Mesenchymal stem cell (in vitro differentiated cells and primary cell): ENCODE results near the gene ZNF691.

Experiments used
- DNase-seq: peaks from one replicate; pipeline ENCODE4 v3.0.0-alpha.2; 2013
- H2AFZ ChIP-seq: one replicate; pipeline ENCODE4 v1.6.1; 2013; ENCODE audit warnings: low read depth, mild to moderate bottlenecking, control low read depth, inconsistent platforms, low read length, moderate library complexity
- H2AK5ac ChIP-seq: 2 replicates; pipeline ENCODE4 v1.6.1; 2013; ENCODE audit warnings: low read length, moderate library complexity, mild to moderate bottlenecking, inconsistent platforms; ENCODE audit not compliant: severe bottlenecking
- H2BK120ac ChIP-seq: one replicate; pipeline ENCODE4 v1.6.1; 2013; ENCODE audit warnings: low read depth, mild to moderate bottlenecking, inconsistent platforms, low read length, moderate library complexity
- H2BK12ac ChIP-seq, 2 experiments: one replicate each; pipeline ENCODE4 v1.6.1; 2013; ENCODE audit warnings: inconsistent platforms in 2 of 2, low read length in 2 of 2, mild to moderate bottlenecking in 2 of 2, moderate library complexity in 2 of 2, control low read depth in 1 of 2
- H2BK15ac ChIP-seq: one replicate; pipeline ENCODE4 v1.6.1; 2013; ENCODE audit warnings: mild to moderate bottlenecking, low read depth, inconsistent platforms; ENCODE audit not compliant: poor library complexity, severe bottlenecking
- H2BK5ac ChIP-seq: 2 replicates; pipeline ENCODE4 v1.6.1; 2013; ENCODE audit warnings: low read depth, mild to moderate bottlenecking, low read length, control low read depth, inconsistent platforms; ENCODE audit not compliant: poor library complexity, severe bottlenecking
- H3K14ac ChIP-seq, 2 experiments: one replicate each; pipeline ENCODE4 v1.6.1; 2013; ENCODE audit warnings: inconsistent platforms in 2 of 2, low read length in 2 of 2, control low read depth in 1 of 2, mild to moderate bottlenecking in 1 of 2, moderate library complexity in 1 of 2
- H3K18ac ChIP-seq, 2 experiments: one replicate each; pipeline ENCODE4 v1.6.1; 2013; ENCODE audit warnings: inconsistent platforms in 2 of 2, low read length in 2 of 2, control low read depth in 1 of 2, low read depth in 1 of 2, mild to moderate bottlenecking in 1 of 2
- H3K23ac ChIP-seq, 2 experiments: one replicate each; pipeline ENCODE4 v1.6.1; 2013; ENCODE audit warnings: inconsistent platforms in 2 of 2, low read length in 2 of 2, mild to moderate bottlenecking in 2 of 2, moderate library complexity in 2 of 2, control low read depth in 1 of 2
- H3K27ac ChIP-seq: 2 replicates; pipeline ENCODE4 v1.5.1; 2013; ENCODE audit warnings: mild to moderate bottlenecking, moderate library complexity, low read length, control low read depth, inconsistent platforms; ENCODE audit not compliant: poor library complexity, severe bottlenecking
- H3K27me3 ChIP-seq, 2 experiments: 2 replicates each; pipeline versions ENCODE4 v1.6.1 to v1.7.0; 2013; ENCODE audit warnings: low read length in 2 of 2, mild to moderate bottlenecking in 2 of 2, moderate library complexity in 2 of 2, control low read depth in 1 of 2, inconsistent platforms in 1 of 2; ENCODE audit not compliant: control insufficient read depth in 1 of 2, insufficient read depth in 1 of 2
- H3K36me3 ChIP-seq, 2 experiments: 2 replicates each; pipeline versions ENCODE4 v1.6.1 to v1.7.0; 2013; ENCODE audit warnings: low read length in 2 of 2, control low read depth in 1 of 2, inconsistent platforms in 1 of 2, low read depth in 1 of 2, mild to moderate bottlenecking in 1 of 2; ENCODE audit not compliant: insufficient read depth in 2 of 2, control insufficient read depth in 1 of 2
- H3K4ac ChIP-seq, 2 experiments: one replicate each; pipeline ENCODE4 v1.6.1; 2013; ENCODE audit warnings: inconsistent platforms in 2 of 2, low read length in 2 of 2, mild to moderate bottlenecking in 2 of 2, moderate library complexity in 2 of 2, control low read depth in 1 of 2, low read depth in 1 of 2
- H3K4me1 ChIP-seq: 2 replicates; pipeline ENCODE4 v1.6.1; 2013; ENCODE audit warnings: low read depth, low read length, control low read depth; ENCODE audit not compliant: control insufficient read depth, insufficient read depth
- H3K4me2 ChIP-seq: 2 replicates; pipeline ENCODE4 v1.6.1; 2013; ENCODE audit warnings: low read length, mild to moderate bottlenecking, inconsistent platforms; ENCODE audit not compliant: poor library complexity, severe bottlenecking
- H3K4me3 ChIP-seq, 2 experiments: 2 replicates each; pipeline versions ENCODE4 v1.5.1 to v1.7.0; 2013; ENCODE audit warnings: low read length in 2 of 2, mild to moderate bottlenecking in 2 of 2, control low read depth in 1 of 2, low read depth in 1 of 2; ENCODE audit not compliant: insufficient read depth in 1 of 2
- H3K79me1 ChIP-seq: replicated peaks from 2 replicates; pipeline ENCODE4 v1.6.1; 2013; ENCODE audit warnings: mild to moderate bottlenecking, control low read depth, low read length, inconsistent platforms; ENCODE audit not compliant: poor library complexity, severe bottlenecking
- H3K9ac ChIP-seq: 2 replicates; pipeline ENCODE4 v1.7.0; 2013; ENCODE audit warnings: mild to moderate bottlenecking, low read length, moderate library complexity
- H3K9me3 ChIP-seq: 2 replicates; pipeline ENCODE4 v1.7.0; 2013; ENCODE audit warnings: mild to moderate bottlenecking, low read length; ENCODE audit not compliant: control insufficient read depth
- H4K8ac ChIP-seq: one replicate; pipeline ENCODE4 v1.6.1; 2013; ENCODE audit warnings: inconsistent platforms, mild to moderate bottlenecking, low read length, moderate library complexity
- H4K91ac ChIP-seq: one replicate; pipeline ENCODE4 v1.6.1; 2013; ENCODE audit warnings: mild to moderate bottlenecking, low read length, inconsistent platforms
- WGBS: methylation state at CpG from one replicate; pipeline ENCODE4 v1.1.7; 2013; ENCODE audit warnings: mixed read lengths; 5-methylcytosine and 5-hydroxymethylcytosine counted together

ZNF691 gene

GRCh38 chr1:42817976-42818375 lies 28.4 kb upstream of the ZNF691 start:
- Histone ChIP-seq H3K14ac (no peak overlapping the region), H2BK12ac (no peak overlapping the region), H3K27ac (no peak overlapping the region), H3K4me2 (no peak overlapping the region), H2BK5ac (no peak overlapping the region), H2BK15ac (no peak overlapping the region), H2AFZ (no peak overlapping the region), H4K91ac (no peak overlapping the region), H3K4me3 (peak overlapping the region in 1 of 2 experiments; percentile 76), H4K8ac (no peak overlapping the region), H3K9me3 (no peaks in the 10 kb centered on the region), H2AK5ac (no peak overlapping the region), H3K4me1 (peaks cover 6% of the 10 kb centered on the region), H3K36me3 (peaks cover 4 to 8% of the 10 kb centered on the region in 2 experiments), H3K4ac (no peak overlapping the region), H3K18ac (no peak overlapping the region), H3K23ac (no peak overlapping the region), H3K9ac (peak overlapping the region; percentile 80), H2BK120ac (no peak overlapping the region), H3K79me1 (peaks cover 17% of the 10 kb centered on the region), H3K27me3 (no peaks in the 10 kb centered on the region)
- DNase-seq: no peak
- WGBS: 98% methylated on average over 3 of the region's 3 CpGs

GRCh38 chr1:42820813-42821212 lies 25.6 kb upstream of the ZNF691 start:
- no peak overlapping the region for H3K23ac ChIP-seq
- no peak overlapping the region for H2BK5ac ChIP-seq
- H3K4me2 ChIP-seq: no peak overlapping the region
- H3K18ac ChIP-seq: no peak overlapping the region
- WGBS: 81% methylated on average over 1 of the region's 1 CpG
- H3K27ac ChIP-seq: no peak overlapping the region
- H3K4ac ChIP-seq: no peak overlapping the region
- H2BK12ac ChIP-seq: no peak overlapping the region
- peaks cover 22% of the 10 kb centered on the region for H3K79me1 ChIP-seq
- H2BK15ac ChIP-seq: no peak overlapping the region
- H3K4me3 ChIP-seq: no peak overlapping the region
- H3K9ac ChIP-seq: peak overlapping the region; percentile 1
- peaks cover 3% of the 10 kb centered on the region in 2 experiments for H3K36me3 ChIP-seq
- no peaks in the 10 kb centered on the region for H3K27me3 ChIP-seq
- no peak overlapping the region for H2BK120ac ChIP-seq
- H3K9me3 ChIP-seq: no peaks in the 10 kb centered on the region
- no peak for DNase-seq
- no peak overlapping the region for H2AFZ ChIP-seq
- no peak overlapping the region for H4K8ac ChIP-seq
- no peak overlapping the region for H4K91ac ChIP-seq
- no peak overlapping the region for H2AK5ac ChIP-seq
- peaks cover 6% of the 10 kb centered on the region for H3K4me1 ChIP-seq
- no peak overlapping the region for H3K14ac ChIP-seq

- no peak overlapping the region for H2BK5ac ChIP-seq
- no CpG with 5 or more reads among the region's 2 CpGs for WGBS
- H2AFZ ChIP-seq: no peak overlapping the region
- peaks cover 1% of the 10 kb centered on the region for H3K4me1 ChIP-seq
- H4K8ac ChIP-seq: no peak overlapping the region
- H2BK15ac ChIP-seq: no peak overlapping the region
- no peak overlapping the region for H3K27ac ChIP-seq
- H3K4me3 ChIP-seq: no peak overlapping the region
- H3K23ac ChIP-seq: no peak overlapping the region
- H2AK5ac ChIP-seq: no peak overlapping the region
- no peak overlapping the region for H2BK12ac ChIP-seq
- peaks cover 21% of the 10 kb centered on the region for H3K79me1 ChIP-seq
- no peak for DNase-seq
- no peak overlapping the region for H2BK120ac ChIP-seq
- H3K18ac ChIP-seq: no peak overlapping the region
- H3K4me2 ChIP-seq: no peak overlapping the region
- H3K14ac ChIP-seq: no peak overlapping the region
- H3K9ac ChIP-seq: no peak overlapping the region
- peaks cover 3% of the 10 kb centered on the region in 2 experiments for H3K36me3 ChIP-seq
- no peak overlapping the region for H3K4ac ChIP-seq
- no peaks in the 10 kb centered on the region for H3K27me3 ChIP-seq
- H3K9me3 ChIP-seq: no peaks in the 10 kb centered on the region
- no peak overlapping the region for H4K91ac ChIP-seq
Measured at GRCh38 chr1:42821690-42822089, 24.7 kb upstream of the ZNF691 start.

- Histone ChIP-seq H3K18ac (no peak overlapping the region), H2BK5ac (no peak overlapping the region), H2BK15ac (no peak overlapping the region), H3K79me1 (peaks cover 19% of the 10 kb centered on the region), H2AK5ac (no peak overlapping the region), H3K27me3 (no peaks in the 10 kb centered on the region), H3K9ac (peak overlapping the region; percentile 41), H3K23ac (no peak overlapping the region), H4K91ac (no peak overlapping the region), H3K14ac (no peak overlapping the region), H3K4me2 (no peak overlapping the region), H3K27ac (no peak overlapping the region), H3K9me3 (no peaks in the 10 kb centered on the region), H4K8ac (no peak overlapping the region), H3K4me1 (peaks cover 1% of the 10 kb centered on the region), H2AFZ (no peak overlapping the region), H3K4me3 (no peak overlapping the region), H2BK12ac (no peak overlapping the region), H3K4ac (no peak overlapping the region), H3K36me3 (peaks cover 3 to 10% of the 10 kb centered on the region in 2 experiments), H2BK120ac (no peak overlapping the region)
- no CpG with 5 or more reads among the region's 2 CpGs for WGBS
- DNase-seq: peak; percentile 46
Measured at GRCh38 chr1:42822800-42823392, 23.5 kb upstream of the ZNF691 start.
